OCI-LY1 (cell line): ENCODE measurements around the gene SHC3.

Experiments used
- EZH2 ChIP-seq: fragments of 200-600 bp; sonication (generic), shearing (Covaris generic); IDR thresholded peaks from 2 replicates; pipeline ENCODE4 v1.8.0; 2017; ENCODE audit warnings: borderline replicate concordance, mixed run types, mild to moderate bottlenecking, antibody characterized with exemption, low read length, moderate library complexity, mixed read lengths
- TF ChIP-seq, protein P1 (sequence below): fragments of 200-600 bp; sonication (generic), shearing (Covaris generic); IDR thresholded peaks from 2 replicates; pipeline ENCODE4 v1.5.1; 2017; ENCODE audit warnings: mild to moderate bottlenecking, antibody characterized with exemption, low read length, moderate library complexity, mixed read lengths

- TF ChIP-seq, protein P1, sequence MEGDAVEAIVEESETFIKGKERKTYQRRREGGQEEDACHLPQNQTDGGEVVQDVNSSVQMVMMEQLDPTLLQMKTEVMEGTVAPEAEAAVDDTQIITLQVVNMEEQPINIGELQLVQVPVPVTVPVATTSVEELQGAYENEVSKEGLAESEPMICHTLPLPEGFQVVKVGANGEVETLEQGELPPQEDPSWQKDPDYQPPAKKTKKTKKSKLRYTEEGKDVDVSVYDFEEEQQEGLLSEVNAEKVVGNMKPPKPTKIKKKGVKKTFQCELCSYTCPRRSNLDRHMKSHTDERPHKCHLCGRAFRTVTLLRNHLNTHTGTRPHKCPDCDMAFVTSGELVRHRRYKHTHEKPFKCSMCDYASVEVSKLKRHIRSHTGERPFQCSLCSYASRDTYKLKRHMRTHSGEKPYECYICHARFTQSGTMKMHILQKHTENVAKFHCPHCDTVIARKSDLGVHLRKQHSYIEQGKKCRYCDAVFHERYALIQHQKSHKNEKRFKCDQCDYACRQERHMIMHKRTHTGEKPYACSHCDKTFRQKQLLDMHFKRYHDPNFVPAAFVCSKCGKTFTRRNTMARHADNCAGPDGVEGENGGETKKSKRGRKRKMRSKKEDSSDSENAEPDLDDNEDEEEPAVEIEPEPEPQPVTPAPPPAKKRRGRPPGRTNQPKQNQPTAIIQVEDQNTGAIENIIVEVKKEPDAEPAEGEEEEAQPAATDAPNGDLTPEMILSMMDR = no peak
- no peak for TF ChIP-seq EZH2
Observed at GRCh38 chr9:89225036-89225435, 46.4 kb upstream of the SHC3 start.
